Measurements from ENCODE around the gene C17orf100. TPM values are rescaled to one million over a fixed set of nuclear protein-coding genes. Genes with fewer than 3 reads are reported as not detected.

C17orf100 gene
- polyA plus RNA-seq, 2 of the 4 experiments (the other 2 are of a cell fraction): 3.1 to 4.1 TPM

GRCh38 chr17:6636105-6636504, 15.5 kb upstream of the C17orf100 start:
- no peak overlapping the region for H3K27ac ChIP-seq
- FAIRE-seq: peak; percentile 23
- no peak for TF ChIP-seq RAD21 (conservative IDR thresholded peaks at IDR 0.05 in 1 of 2, IDR thresholded peaks at IDR 0.05 in 1 of 2)
- TF ChIP-seq HDAC2 (IDR thresholded peaks at IDR 0.05): no peak
- no peak for TF ChIP-seq ZNF302 (CRISPR knock-in tag; IDR thresholded peaks at IDR 0.05)
- no peak for TF ChIP-seq NFE2L2 (conservative IDR thresholded peaks at IDR 0.05; ENCODE audit: low read length)
- TF ChIP-seq HOXB5 (CRISPR knock-in tag; IDR thresholded peaks at IDR 0.05): no peak
- TF ChIP-seq BCL3 (IDR thresholded peaks at IDR 0.05): no peak
- TF ChIP-seq JUN (IDR thresholded peaks at IDR 0.05): no peak
- TF ChIP-seq RCOR1 (IDR thresholded peaks at IDR 0.05; ENCODE audit: low read depth, low read length): no peak
- TF ChIP-seq TFCP2L1 (CRISPR knock-in tag; IDR thresholded peaks at IDR 0.05): no peak
- TF ChIP-seq MAFK (IDR thresholded peaks at IDR 0.05; ENCODE audit: partially characterized antibody): no peak
- no peak for TF ChIP-seq TP53 (CRISPR knock-in tag; IDR thresholded peaks at IDR 0.05)
- TF ChIP-seq ESRRA (IDR thresholded peaks at IDR 0.05; ENCODE audit: borderline replicate concordance, low read length): no peak
- H3K4me1 ChIP-seq: peaks cover 9% of the 10 kb centered on the region
- ChIA-PET CTCF (interaction anchor here (1.5 to 2.1 kb wide), 3 partner anchors 12 to 163 kb away, joined by 4 to 8 read pairs (median 7); no protein-coding TSS in a partner anchor), POLR2A (interaction anchor here (0.5 kb wide), 1 partner anchor 807 kb away, joined by 5 read pairs; no protein-coding TSS in a partner anchor)
- no peaks in the 10 kb centered on the region for H3K9me3 ChIP-seq
- no peak overlapping the region for H3K4me2 ChIP-seq
- no peak for ATAC-seq
- no peak overlapping the region for H3K4me3 ChIP-seq
- no peak for DNase-seq (ENCODE audit: low read depth in 1 of 2, low spot score in 1 of 2)
- WGBS (ENCODE audit: missing lambda C conversion rate): 82% methylated on average over 2 of the region's 2 CpGs

- H3K4me2 ChIP-seq: no peak overlapping the region
- ChIA-PET POLR2A (no interaction called here), CTCF (interaction anchor here (0.8 to 4.2 kb wide), 6 partner anchors 8 to 164 kb away, joined by 3 to 24 read pairs (median 4); no protein-coding TSS in a partner anchor)
- no peak overlapping the region for H3K27ac ChIP-seq
- ATAC-seq (no peak), DNase-seq (ENCODE audit: low read depth in 1 of 2, low spot score in 1 of 2) (no peak), FAIRE-seq (no peak)
- peaks cover 12% of the 10 kb centered on the region for H3K4me1 ChIP-seq
- H3K9me3 ChIP-seq: no peaks in the 10 kb centered on the region
- WGBS (ENCODE audit: missing lambda C conversion rate): 94% methylated on average over 17 of the region's 17 CpGs
- 0 out of 2 replicates have a peak, but pooled peaks have one; percentile 47 for TF ChIP-seq REST (IDR thresholded peaks at IDR 0.05)
- TF ChIP-seq RCOR1 (IDR thresholded peaks at IDR 0.05; ENCODE audit: low read depth, low read length): no peak
- no peak for TF ChIP-seq EHF (CRISPR knock-in tag; IDR thresholded peaks at IDR 0.05)
- no peak for TF ChIP-seq FOSL2 (IDR thresholded peaks at IDR 0.05)
- TF ChIP-seq FOSL2 (CRISPR knock-in tag; IDR thresholded peaks at IDR 0.05): no peak
- no peak for TF ChIP-seq SREBF2 (IDR thresholded peaks at IDR 0.05)
- no peak for TF ChIP-seq ELK1 (IDR thresholded peaks at IDR 0.05; ENCODE audit: low read depth, low read length)
- TF ChIP-seq MAZ (IDR thresholded peaks at IDR 0.05; ENCODE audit: borderline replicate concordance, low read depth, low read length): no peak
- H3K4me3 ChIP-seq: no peak overlapping the region
These were observed 14.7 kb upstream of the C17orf100 start for GRCh38 chr17:6636616-6637457.
